NT2/D1 (cell line): ENCODE results near the gene PLA2G2A.
"Not testable (repeated sequence)": the region's sequence is repeated elsewhere in the genome, so short reads cannot be mapped to it uniquely, and the experiment has no call there.

Source experiments
- DNase-seq: peaks from one replicate; pipeline ENCODE4 v3.0.0-alpha.2; 2011; ENCODE audit warnings: low read depth, low spot score
- H3K27me3 ChIP-seq: 2 replicates; pipeline ENCODE4 v1.6.0; 2011; ENCODE audit warnings: mild to moderate bottlenecking; ENCODE audit not compliant: insufficient read length, insufficient read depth
- H3K36me3 ChIP-seq: 2 replicates; pipeline ENCODE4 v1.6.1; 2011; ENCODE audit warnings: mild to moderate bottlenecking, low read length, mixed read lengths; ENCODE audit not compliant: insufficient read depth, insufficient read length
- H3K4me1 ChIP-seq: 2 replicates; pipeline ENCODE4 v1.5.1; 2011; ENCODE audit not compliant: insufficient read depth, insufficient read length
- H3K4me3 ChIP-seq: 2 replicates; pipeline ENCODE4 v1.5.1; 2011; ENCODE audit warnings: low read depth; ENCODE audit not compliant: insufficient read length
- H3K9ac ChIP-seq: 2 replicates; pipeline ENCODE4 v1.6.0; 2011; ENCODE audit warnings: low read depth; ENCODE audit not compliant: insufficient read length
- H3K9me3 ChIP-seq: 2 replicates; pipeline ENCODE4 v1.5.1; 2011; ENCODE audit warnings: mild to moderate bottlenecking, low read length; ENCODE audit not compliant: insufficient read depth
- SUZ12 ChIP-seq: IDR thresholded peaks from 2 replicates; pipeline ENCODE4 v1.6.1; 2011; ENCODE audit not compliant: insufficient read length, insufficient read depth; ENCODE audit errors: extremely low read depth
- YY1 ChIP-seq: IDR thresholded peaks from 2 replicates; pipeline ENCODE4 v1.6.1; 2011; ENCODE audit not compliant: insufficient read length, insufficient read depth
- ZNF274 ChIP-seq: IDR thresholded peaks from 2 replicates; pipeline ENCODE4 v1.6.1; 2011; ENCODE audit warnings: mild to moderate bottlenecking, low read depth, low read length

Gene PLA2G2A

GRCh38 chr1:19990689-19991088 lies 11.3 kb upstream of the PLA2G2A start:
- no peak overlapping the region for H3K9ac ChIP-seq
- H3K36me3 ChIP-seq: no peaks in the 10 kb centered on the region
- no peak for DNase-seq
- H3K9me3 ChIP-seq: peaks cover 39% of the 10 kb centered on the region; the same call in 1 of the 2 replicates
- H3K4me3 ChIP-seq: no peak overlapping the region
- no peaks in the 10 kb centered on the region for H3K27me3 ChIP-seq
- TF ChIP-seq SUZ12 (no peak), YY1 (no peak), ZNF274 (no peak)
- H3K4me1 ChIP-seq: no peaks in the 10 kb centered on the region

- H3K9ac ChIP-seq, H3K36me3 ChIP-seq, H3K4me3 ChIP-seq, H3K27me3 ChIP-seq, H3K4me1 ChIP-seq: not testable (repeated sequence)
- H3K9me3 ChIP-seq: peaks cover 34% of the 10 kb centered on the region; the same call in 1 of the 2 replicates
- DNase-seq: peak; percentile 55
Measured at GRCh38 chr1:19990182-19990582, 10.8 kb upstream of the PLA2G2A start.

- H3K4me1 ChIP-seq: no peaks in the 10 kb centered on the region
- H3K9ac ChIP-seq: no peak overlapping the region
- H3K27me3 ChIP-seq: no peaks in the 10 kb centered on the region
- no peaks in the 10 kb centered on the region for H3K36me3 ChIP-seq
- no peak overlapping the region for H3K4me3 ChIP-seq
- DNase-seq: no peak
- no peak for TF ChIP-seq ZNF274
- no peak for TF ChIP-seq SUZ12
- no peak for TF ChIP-seq YY1
- peaks cover 28% of the 10 kb centered on the region; the same call in 1 of the 2 replicates for H3K9me3 ChIP-seq
Measured at GRCh38 chr1:19988267-19989006, 9.0 kb upstream of the PLA2G2A start.

GRCh38 chr1:19987719-19988118 lies 8.3 kb upstream of the PLA2G2A start:
- no peak for DNase-seq
- no peaks in the 10 kb centered on the region for H3K4me1 ChIP-seq
- TF ChIP-seq SUZ12 (no peak), ZNF274 (no peak), YY1 (no peak)
- no peak overlapping the region for H3K9ac ChIP-seq
- H3K36me3 ChIP-seq: no peaks in the 10 kb centered on the region
- H3K27me3 ChIP-seq: no peaks in the 10 kb centered on the region
- H3K9me3 ChIP-seq: peaks cover 28% of the 10 kb centered on the region; the same call in 1 of the 2 replicates
- no peak overlapping the region for H3K4me3 ChIP-seq

GRCh38 chr1:19984409-19985016 lies 5.1 kb upstream of the PLA2G2A start:
- not testable (repeated sequence) for H3K36me3 ChIP-seq, H3K27me3 ChIP-seq, H3K9ac ChIP-seq, DNase-seq, H3K4me3 ChIP-seq, H3K4me1 ChIP-seq
- H3K9me3 ChIP-seq: peaks cover 15% of the 10 kb centered on the region; the same call in 1 of the 2 replicates

GRCh38 chr1:19981507-19982312 lies 2.3 kb upstream of the PLA2G2A start:
- Histone ChIP-seq H3K9ac (no peak overlapping the region), H3K4me1 (peaks cover 5% of the 10 kb centered on the region), H3K4me3 (no peak overlapping the region), H3K9me3 (peaks cover 4% of the 10 kb centered on the region; the same call in 1 of the 2 replicates), H3K27me3 (no peaks in the 10 kb centered on the region), H3K36me3 (no peaks in the 10 kb centered on the region)
- TF ChIP-seq ZNF274: no peak
- no peak for TF ChIP-seq SUZ12
- TF ChIP-seq YY1: no peak
- no peak for DNase-seq

GRCh38 chr1:19981170-19981506 lies 1.7 kb upstream of the PLA2G2A start:
- Histone ChIP-seq H3K9ac (no peak overlapping the region), H3K9me3 (no peaks in the 10 kb centered on the region; the same call in 1 of the 2 replicates), H3K4me1 (peaks cover 5% of the 10 kb centered on the region), H3K27me3 (no peaks in the 10 kb centered on the region), H3K36me3 (no peaks in the 10 kb centered on the region), H3K4me3 (no peak overlapping the region)
- DNase-seq: no peak
- TF ChIP-seq SUZ12: no peak
- no peak for TF ChIP-seq ZNF274
- TF ChIP-seq YY1: no peak
